ENCODE data around the gene WBP1L.

The WBP1L gene

DNA sequence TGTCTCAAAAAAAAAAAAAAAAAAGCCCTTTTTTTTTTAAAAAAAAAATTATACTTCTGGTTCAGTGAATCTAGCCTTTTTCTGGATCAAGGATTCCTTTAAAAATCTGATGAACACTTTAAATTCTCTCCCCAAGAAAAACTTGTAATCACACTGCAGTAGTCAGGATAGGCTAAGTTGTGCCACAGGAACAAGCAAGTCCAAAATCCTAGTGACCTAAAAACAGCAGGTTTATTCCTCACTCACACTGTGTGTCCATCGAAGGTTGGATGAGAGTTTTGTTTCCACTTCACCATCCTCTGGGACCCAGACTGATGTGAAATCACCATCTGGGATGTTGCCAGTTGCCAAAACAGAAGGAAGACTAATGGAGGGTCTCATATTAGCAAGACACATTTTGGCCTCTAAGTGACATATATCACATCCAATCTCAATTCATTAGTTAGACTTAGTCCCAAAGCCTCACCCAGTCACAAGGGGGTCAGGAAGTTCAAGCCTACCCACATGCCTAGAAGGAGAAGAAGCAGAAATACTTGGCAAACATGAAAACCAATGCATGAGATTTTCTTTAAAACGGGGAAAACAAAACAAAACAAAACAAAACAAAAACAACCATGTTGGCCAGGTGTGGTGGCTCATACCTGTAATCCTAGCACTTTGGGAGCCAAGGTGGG lies 60.8 kb downstream of the WBP1L start:
- TF ChIP-seq, protein P1, sequence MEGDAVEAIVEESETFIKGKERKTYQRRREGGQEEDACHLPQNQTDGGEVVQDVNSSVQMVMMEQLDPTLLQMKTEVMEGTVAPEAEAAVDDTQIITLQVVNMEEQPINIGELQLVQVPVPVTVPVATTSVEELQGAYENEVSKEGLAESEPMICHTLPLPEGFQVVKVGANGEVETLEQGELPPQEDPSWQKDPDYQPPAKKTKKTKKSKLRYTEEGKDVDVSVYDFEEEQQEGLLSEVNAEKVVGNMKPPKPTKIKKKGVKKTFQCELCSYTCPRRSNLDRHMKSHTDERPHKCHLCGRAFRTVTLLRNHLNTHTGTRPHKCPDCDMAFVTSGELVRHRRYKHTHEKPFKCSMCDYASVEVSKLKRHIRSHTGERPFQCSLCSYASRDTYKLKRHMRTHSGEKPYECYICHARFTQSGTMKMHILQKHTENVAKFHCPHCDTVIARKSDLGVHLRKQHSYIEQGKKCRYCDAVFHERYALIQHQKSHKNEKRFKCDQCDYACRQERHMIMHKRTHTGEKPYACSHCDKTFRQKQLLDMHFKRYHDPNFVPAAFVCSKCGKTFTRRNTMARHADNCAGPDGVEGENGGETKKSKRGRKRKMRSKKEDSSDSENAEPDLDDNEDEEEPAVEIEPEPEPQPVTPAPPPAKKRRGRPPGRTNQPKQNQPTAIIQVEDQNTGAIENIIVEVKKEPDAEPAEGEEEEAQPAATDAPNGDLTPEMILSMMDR (IDR thresholded peaks at IDR 0.05; ENCODE audit: insufficient read depth, low read length): no peak
- no peak for TF ChIP-seq GABPA (IDR thresholded peaks at IDR 0.05; ENCODE audit: low read depth)
- TF ChIP-seq REST (IDR thresholded peaks at IDR 0.05; ENCODE audit: insufficient replicate concordance, low read depth): no peak
- TF ChIP-seq POLR2AphosphoS5 (IDR thresholded peaks at IDR 0.05; ENCODE audit: low read depth): no peak
- no peak for TF ChIP-seq SPI1 (IDR thresholded peaks at IDR 0.05; ENCODE audit: borderline replicate concordance, low read depth)
- H3K27me3 ChIP-seq (ENCODE audit: insufficient read depth, poor library complexity, severe bottlenecking): no peaks in the 10 kb centered on the region

DNA sequence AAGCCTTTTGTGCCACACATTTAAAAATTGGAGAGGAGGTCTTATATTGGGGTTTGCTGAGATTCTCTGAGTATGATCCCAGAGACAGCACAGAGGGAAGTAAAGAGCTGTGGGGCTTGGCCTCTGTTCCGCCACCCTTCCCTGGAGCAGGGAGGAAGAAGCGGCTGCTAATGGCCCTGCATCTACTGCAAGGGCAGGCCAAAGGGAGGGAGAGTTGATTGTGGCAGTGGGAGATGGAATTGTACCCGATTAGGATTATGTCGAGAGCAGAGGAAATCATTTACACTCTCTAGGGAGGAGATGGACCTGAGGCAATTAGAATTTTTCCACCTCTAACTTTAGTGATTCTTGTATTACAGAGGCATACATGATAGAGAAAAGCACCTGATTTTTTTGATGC lies 64.6 kb downstream of the WBP1L start:
- TF ChIP-seq POLR2AphosphoS5 (IDR thresholded peaks at IDR 0.05; ENCODE audit: low read depth) (no peak), REST (IDR thresholded peaks at IDR 0.05; ENCODE audit: insufficient replicate concordance, low read depth) (no peak), GABPA (IDR thresholded peaks at IDR 0.05; ENCODE audit: low read depth) (no peak), SPI1 (IDR thresholded peaks at IDR 0.05; ENCODE audit: borderline replicate concordance, low read depth) (no peak)
- TF ChIP-seq, protein P1 (IDR thresholded peaks at IDR 0.05; ENCODE audit: insufficient read depth, low read length): no peak
- no peaks in the 10 kb centered on the region for H3K27me3 ChIP-seq (ENCODE audit: insufficient read depth, poor library complexity, severe bottlenecking)
- H3K27ac ChIP-seq (replicated peaks): no peak overlapping the region
- H3K4me3 ChIP-seq (replicated peaks; ENCODE audit: insufficient read depth, low read length): no peak overlapping the region
- no peak for DNase-seq (ENCODE audit: low read depth in 1 of 2, low spot score in 1 of 2)

More for the DNA sequence above, 60.8 kb downstream of the WBP1L start:
- DNase-seq (ENCODE audit: low read depth in 1 of 2, low spot score in 1 of 2): no peak
- Histone ChIP-seq H3K4me3 (replicated peaks; ENCODE audit: insufficient read depth, low read length) (no peak overlapping the region), H3K27ac (replicated peaks) (no peak overlapping the region)

DNA sequence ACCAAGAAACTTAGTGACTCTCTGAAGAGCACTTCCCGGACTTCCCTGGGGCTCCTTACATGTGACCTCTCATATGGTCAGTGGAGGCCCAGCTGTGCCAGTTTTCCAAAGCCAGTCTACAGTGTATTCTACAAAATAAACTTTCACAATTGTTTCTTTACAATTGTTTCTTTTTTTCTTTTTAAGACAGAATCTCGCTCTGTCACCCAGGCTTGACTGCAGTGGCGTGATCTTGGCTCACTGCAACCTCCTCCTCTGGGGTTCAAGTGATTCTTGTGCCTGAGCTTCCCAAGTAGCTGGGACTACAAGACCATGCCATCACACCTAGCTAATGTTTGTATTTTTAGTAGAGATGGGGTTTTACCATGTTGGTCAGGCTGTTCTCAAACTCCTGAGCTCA lies 67.6 kb downstream of the WBP1L start:
- Histone ChIP-seq H3K27ac (replicated peaks) (peak overlapping the region; percentile 64), H3K4me3 (replicated peaks; ENCODE audit: insufficient read depth, low read length) (no peak overlapping the region), H3K27me3 (ENCODE audit: insufficient read depth, poor library complexity, severe bottlenecking) (no peaks in the 10 kb centered on the region)
- DNase-seq (ENCODE audit: low read depth in 1 of 2, low spot score in 1 of 2): no peak
- TF ChIP-seq GABPA (IDR thresholded peaks at IDR 0.05; ENCODE audit: low read depth) (no peak), SPI1 (IDR thresholded peaks at IDR 0.05; ENCODE audit: borderline replicate concordance, low read depth) (no peak), POLR2AphosphoS5 (IDR thresholded peaks at IDR 0.05; ENCODE audit: low read depth) (no peak), REST (IDR thresholded peaks at IDR 0.05; ENCODE audit: insufficient replicate concordance, low read depth) (no peak)
- TF ChIP-seq, protein P1 (IDR thresholded peaks at IDR 0.05; ENCODE audit: insufficient read depth, low read length): no peak

Measured in HL-60 (cell line).